Measurements from ENCODE around the gene SIAH3.

DNA sequence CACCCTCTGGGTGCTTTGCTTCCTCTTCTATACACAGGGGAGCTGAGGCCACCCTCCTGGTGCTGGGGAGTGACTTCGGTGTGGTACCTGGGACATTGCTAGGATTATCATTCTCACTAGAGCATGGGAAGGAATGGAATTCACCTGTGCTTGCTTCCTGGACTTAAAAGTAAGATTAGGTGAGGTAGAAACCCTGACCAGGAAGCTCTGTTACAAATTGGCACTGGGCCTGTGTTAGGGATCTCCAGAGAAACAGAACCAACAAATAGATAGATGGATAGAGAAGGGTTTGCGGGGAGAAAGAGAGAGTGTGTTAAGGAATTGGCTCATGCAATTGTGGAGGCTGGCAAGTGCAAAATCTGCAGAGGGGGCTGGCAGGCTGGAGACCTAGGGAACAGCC is 13.9 kb upstream of the SIAH3 start:
- TF ChIP-seq EZH2 (IDR thresholded peaks at IDR 0.05; ENCODE audit: low read depth, unreplicated experiment), result no peak
- TF ChIP-seq NANOG (IDR thresholded peaks at IDR 0.05; ENCODE audit: borderline replicate concordance), result no peak
- TF ChIP-seq, protein P1, sequence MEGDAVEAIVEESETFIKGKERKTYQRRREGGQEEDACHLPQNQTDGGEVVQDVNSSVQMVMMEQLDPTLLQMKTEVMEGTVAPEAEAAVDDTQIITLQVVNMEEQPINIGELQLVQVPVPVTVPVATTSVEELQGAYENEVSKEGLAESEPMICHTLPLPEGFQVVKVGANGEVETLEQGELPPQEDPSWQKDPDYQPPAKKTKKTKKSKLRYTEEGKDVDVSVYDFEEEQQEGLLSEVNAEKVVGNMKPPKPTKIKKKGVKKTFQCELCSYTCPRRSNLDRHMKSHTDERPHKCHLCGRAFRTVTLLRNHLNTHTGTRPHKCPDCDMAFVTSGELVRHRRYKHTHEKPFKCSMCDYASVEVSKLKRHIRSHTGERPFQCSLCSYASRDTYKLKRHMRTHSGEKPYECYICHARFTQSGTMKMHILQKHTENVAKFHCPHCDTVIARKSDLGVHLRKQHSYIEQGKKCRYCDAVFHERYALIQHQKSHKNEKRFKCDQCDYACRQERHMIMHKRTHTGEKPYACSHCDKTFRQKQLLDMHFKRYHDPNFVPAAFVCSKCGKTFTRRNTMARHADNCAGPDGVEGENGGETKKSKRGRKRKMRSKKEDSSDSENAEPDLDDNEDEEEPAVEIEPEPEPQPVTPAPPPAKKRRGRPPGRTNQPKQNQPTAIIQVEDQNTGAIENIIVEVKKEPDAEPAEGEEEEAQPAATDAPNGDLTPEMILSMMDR (conservative IDR thresholded peaks at IDR 0.05; ENCODE audit: low read depth in 2 of 2), result no peak
- TF ChIP-seq, protein P2, sequence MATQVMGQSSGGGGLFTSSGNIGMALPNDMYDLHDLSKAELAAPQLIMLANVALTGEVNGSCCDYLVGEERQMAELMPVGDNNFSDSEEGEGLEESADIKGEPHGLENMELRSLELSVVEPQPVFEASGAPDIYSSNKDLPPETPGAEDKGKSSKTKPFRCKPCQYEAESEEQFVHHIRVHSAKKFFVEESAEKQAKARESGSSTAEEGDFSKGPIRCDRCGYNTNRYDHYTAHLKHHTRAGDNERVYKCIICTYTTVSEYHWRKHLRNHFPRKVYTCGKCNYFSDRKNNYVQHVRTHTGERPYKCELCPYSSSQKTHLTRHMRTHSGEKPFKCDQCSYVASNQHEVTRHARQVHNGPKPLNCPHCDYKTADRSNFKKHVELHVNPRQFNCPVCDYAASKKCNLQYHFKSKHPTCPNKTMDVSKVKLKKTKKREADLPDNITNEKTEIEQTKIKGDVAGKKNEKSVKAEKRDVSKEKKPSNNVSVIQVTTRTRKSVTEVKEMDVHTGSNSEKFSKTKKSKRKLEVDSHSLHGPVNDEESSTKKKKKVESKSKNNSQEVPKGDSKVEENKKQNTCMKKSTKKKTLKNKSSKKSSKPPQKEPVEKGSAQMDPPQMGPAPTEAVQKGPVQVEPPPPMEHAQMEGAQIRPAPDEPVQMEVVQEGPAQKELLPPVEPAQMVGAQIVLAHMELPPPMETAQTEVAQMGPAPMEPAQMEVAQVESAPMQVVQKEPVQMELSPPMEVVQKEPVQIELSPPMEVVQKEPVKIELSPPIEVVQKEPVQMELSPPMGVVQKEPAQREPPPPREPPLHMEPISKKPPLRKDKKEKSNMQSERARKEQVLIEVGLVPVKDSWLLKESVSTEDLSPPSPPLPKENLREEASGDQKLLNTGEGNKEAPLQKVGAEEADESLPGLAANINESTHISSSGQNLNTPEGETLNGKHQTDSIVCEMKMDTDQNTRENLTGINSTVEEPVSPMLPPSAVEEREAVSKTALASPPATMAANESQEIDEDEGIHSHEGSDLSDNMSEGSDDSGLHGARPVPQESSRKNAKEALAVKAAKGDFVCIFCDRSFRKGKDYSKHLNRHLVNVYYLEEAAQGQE (IDR thresholded peaks at IDR 0.05; ENCODE audit: unreplicated experiment), result no peak
- no peak for TF ChIP-seq POLR2AphosphoS5 (IDR thresholded peaks at IDR 0.05; ENCODE audit: low read depth)
- no peak for TF ChIP-seq CREB1 (CRISPR knock-in tag; IDR thresholded peaks at IDR 0.05; ENCODE audit: low read depth)
- no peak for TF ChIP-seq EZH2phosphoT487 (IDR thresholded peaks at IDR 0.05; ENCODE audit: unreplicated experiment)
- TF ChIP-seq, protein P3, sequence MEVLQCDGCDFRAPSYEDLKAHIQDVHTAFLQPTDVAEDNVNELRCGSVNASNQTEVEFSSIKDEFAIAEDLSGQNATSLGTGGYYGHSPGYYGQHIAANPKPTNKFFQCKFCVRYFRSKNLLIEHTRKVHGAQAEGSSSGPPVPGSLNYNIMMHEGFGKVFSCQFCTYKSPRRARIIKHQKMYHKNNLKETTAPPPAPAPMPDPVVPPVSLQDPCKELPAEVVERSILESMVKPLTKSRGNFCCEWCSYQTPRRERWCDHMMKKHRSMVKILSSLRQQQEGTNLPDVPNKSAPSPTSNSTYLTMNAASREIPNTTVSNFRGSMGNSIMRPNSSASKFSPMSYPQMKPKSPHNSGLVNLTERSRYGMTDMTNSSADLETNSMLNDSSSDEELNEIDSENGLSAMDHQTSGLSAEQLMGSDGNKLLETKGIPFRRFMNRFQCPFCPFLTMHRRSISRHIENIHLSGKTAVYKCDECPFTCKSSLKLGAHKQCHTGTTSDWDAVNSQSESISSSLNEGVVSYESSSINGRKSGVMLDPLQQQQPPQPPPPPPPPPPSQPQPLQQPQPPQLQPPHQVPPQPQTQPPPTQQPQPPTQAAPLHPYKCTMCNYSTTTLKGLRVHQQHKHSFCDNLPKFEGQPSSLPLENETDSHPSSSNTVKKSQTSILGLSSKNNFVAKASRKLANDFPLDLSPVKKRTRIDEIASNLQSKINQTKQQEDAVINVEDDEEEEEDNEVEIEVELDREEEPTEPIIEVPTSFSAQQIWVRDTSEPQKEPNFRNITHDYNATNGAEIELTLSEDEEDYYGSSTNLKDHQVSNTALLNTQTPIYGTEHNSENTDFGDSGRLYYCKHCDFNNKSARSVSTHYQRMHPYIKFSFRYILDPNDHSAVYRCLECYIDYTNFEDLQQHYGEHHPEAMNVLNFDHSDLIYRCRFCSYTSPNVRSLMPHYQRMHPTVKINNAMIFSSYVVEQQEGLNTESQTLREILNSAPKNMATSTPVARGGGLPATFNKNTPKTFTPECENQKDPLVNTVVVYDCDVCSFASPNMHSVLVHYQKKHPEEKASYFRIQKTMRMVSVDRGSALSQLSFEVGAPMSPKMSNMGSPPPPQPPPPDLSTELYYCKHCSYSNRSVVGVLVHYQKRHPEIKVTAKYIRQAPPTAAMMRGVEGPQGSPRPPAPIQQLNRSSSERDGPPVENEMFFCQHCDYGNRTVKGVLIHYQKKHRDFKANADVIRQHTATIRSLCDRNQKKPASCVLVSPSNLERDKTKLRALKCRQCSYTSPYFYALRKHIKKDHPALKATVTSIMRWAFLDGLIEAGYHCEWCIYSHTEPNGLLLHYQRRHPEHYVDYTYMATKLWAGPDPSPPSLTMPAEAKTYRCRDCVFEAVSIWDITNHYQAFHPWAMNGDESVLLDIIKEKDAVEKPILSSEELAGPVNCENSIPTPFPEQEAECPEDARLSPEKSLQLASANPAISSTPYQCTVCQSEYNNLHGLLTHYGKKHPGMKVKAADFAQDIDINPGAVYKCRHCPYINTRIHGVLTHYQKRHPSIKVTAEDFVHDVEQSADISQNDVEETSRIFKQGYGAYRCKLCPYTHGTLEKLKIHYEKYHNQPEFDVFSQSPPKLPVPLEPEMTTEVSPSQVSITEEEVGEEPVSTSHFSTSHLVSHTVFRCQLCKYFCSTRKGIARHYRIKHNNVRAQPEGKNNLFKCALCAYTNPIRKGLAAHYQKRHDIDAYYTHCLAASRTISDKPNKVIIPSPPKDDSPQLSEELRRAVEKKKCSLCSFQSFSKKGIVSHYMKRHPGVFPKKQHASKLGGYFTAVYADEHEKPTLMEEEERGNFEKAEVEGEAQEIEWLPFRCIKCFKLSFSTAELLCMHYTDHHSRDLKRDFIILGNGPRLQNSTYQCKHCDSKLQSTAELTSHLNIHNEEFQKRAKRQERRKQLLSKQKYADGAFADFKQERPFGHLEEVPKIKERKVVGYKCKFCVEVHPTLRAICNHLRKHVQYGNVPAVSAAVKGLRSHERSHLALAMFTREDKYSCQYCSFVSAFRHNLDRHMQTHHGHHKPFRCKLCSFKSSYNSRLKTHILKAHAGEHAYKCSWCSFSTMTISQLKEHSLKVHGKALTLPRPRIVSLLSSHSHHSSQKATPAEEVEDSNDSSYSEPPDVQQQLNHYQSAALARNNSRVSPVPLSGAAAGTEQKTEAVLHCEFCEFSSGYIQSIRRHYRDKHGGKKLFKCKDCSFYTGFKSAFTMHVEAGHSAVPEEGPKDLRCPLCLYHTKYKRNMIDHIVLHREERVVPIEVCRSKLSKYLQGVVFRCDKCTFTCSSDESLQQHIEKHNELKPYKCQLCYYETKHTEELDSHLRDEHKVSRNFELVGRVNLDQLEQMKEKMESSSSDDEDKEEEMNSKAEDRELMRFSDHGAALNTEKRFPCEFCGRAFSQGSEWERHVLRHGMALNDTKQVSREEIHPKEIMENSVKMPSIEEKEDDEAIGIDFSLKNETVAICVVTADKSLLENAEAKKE (CRISPR knock-in tag; IDR thresholded peaks at IDR 0.05), result no peak
- TF ChIP-seq ZNF114 (CRISPR knock-in tag; IDR thresholded peaks at IDR 0.05), result no peak
- no peak for TF ChIP-seq ZNF331 (CRISPR knock-in tag; IDR thresholded peaks at IDR 0.05; ENCODE audit: low read depth)
- TF ChIP-seq JUNB (IDR thresholded peaks at IDR 0.05; ENCODE audit: unreplicated experiment), result no peak
- TF ChIP-seq, protein P4, sequence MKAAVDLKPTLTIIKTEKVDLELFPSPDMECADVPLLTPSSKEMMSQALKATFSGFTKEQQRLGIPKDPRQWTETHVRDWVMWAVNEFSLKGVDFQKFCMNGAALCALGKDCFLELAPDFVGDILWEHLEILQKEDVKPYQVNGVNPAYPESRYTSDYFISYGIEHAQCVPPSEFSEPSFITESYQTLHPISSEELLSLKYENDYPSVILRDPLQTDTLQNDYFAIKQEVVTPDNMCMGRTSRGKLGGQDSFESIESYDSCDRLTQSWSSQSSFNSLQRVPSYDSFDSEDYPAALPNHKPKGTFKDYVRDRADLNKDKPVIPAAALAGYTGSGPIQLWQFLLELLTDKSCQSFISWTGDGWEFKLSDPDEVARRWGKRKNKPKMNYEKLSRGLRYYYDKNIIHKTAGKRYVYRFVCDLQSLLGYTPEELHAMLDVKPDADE (IDR thresholded peaks at IDR 0.05), result no peak

Measured in GM23338 (cell line).